ENCODE results near the gene OR2J2.

GRCh38 chr6:29153083-29153482 lies 17.6 kb upstream of the OR2J2 start:
- TF ChIP-seq TAF1 (conservative IDR thresholded peaks at IDR 0.05) (no peak), CTCF (IDR thresholded peaks at IDR 0.05; ENCODE audit: low read depth, low read length, missing input control) (no peak), MAX (IDR thresholded peaks at IDR 0.05) (no peak), REST (IDR thresholded peaks at IDR 0.05) (no peak), ATF3 (IDR thresholded peaks at IDR 0.05) (no peak), JUND (IDR thresholded peaks at IDR 0.05) (no peak), EGR1 (IDR thresholded peaks at IDR 0.05; ENCODE audit: low read depth in 2 of 2) (no peak), RAD21 (IDR thresholded peaks at IDR 0.05) (no peak), YY1 (IDR thresholded peaks at IDR 0.05) (no peak), SP1 (IDR thresholded peaks at IDR 0.05) (no peak), GABPA (IDR thresholded peaks at IDR 0.05 in 1 of 2, conservative IDR thresholded peaks at IDR 0.05 in 1 of 2) (no peak), HNF4A (conservative IDR thresholded peaks at IDR 0.05) (no peak), NR2F2 (IDR thresholded peaks at IDR 0.05) (no peak)

Measured in liver (tissue), 3 donors.